Heart left ventricle (tissue), 16 donors: ENCODE results near the gene DYNLL1. TPM values are rescaled to one million over a fixed set of nuclear protein-coding genes. Genes with fewer than 3 reads are reported as not detected.

ENCODE experiments used
- ATAC-seq, 4 donors: fragments of 200-7000 bp; cut with Tn5 transposase; one replicate each; pipeline ENCODE4 v1.9.1; 2020 to 2022; ENCODE audit warnings: moderate library complexity in 4 of 4, mild to moderate bottlenecking in 3 of 4, moderate number of reproducible peaks in 1 of 4
- DNase-seq, 5 donors: peaks; one replicate each; pipeline ENCODE4 v3.0.0-alpha.2; 2020
- H3K27ac ChIP-seq, 12 donors: fragments of 200-600 bp; sonication (generic) in 4 of 12; one replicate each; pipeline versions ENCODE4 v1.5.0 to v1.8.0; 2016 to 2022; ENCODE audit warnings: mild to moderate bottlenecking in 2 of 12
- H3K27me3 ChIP-seq, 9 donors: fragments of 200-600 bp; sonication (generic) in 2 of 9; one replicate each; pipeline versions ENCODE4 v1.5.1 to v1.8.0; 2016 to 2022; ENCODE audit warnings: mild to moderate bottlenecking in 3 of 9
- H3K36me3 ChIP-seq, 9 donors: fragments of 200-600 bp; sonication (generic) in 2 of 9; one replicate each; pipeline versions ENCODE4 v1.5.0 to v1.8.0; 2018 to 2022; ENCODE audit warnings: mild to moderate bottlenecking in 2 of 9
- H3K4me1 ChIP-seq, 12 donors: fragments of 200-600 bp; sonication (generic) in 4 of 12; one replicate each; pipeline versions ENCODE4 v1.5.0 to v1.8.0; 2016 to 2022; ENCODE audit warnings: mild to moderate bottlenecking in 3 of 12
- H3K4me3 ChIP-seq, 12 donors: fragments of 200-600 bp; sonication (generic) in 4 of 12; one replicate each; pipeline versions ENCODE4 v1.5.0 to v1.8.0; 2017 to 2022; ENCODE audit warnings: mild to moderate bottlenecking in 9 of 12, moderate library complexity in 4 of 12
- H3K9me3 ChIP-seq, 12 donors: fragments of 200-600 bp; sonication (generic) in 4 of 12; one replicate each; pipeline versions ENCODE4 v1.5.0 to v1.8.0; 2016 to 2022; ENCODE audit warnings: mild to moderate bottlenecking in 1 of 12
- POLR2A ChIP-seq, 2 donors: fragments of 450-650 bp; IDR thresholded peaks; one replicate each; pipeline ENCODE4 v1.6.1; 2017; ENCODE audit warnings: antibody characterized with exemption in 2 of 2, mild to moderate bottlenecking in 2 of 2, moderate library complexity in 2 of 2
- WGBS, 4 donors: extraction: QIAGEN DNeasy Blood & Tissue Kit in 2 of 4; methylation state at CpG; one replicate each; pipeline versions ENCODE4 v1.1.5 to v1.1.7; 2013 to 2018; 5-methylcytosine and 5-hydroxymethylcytosine counted together
- intact Hi-C, 10 donors: fragments of 100-400 bp; cut with DNase I; formaldehyde crosslinking; loops; one replicate each; pipeline versions ENCODE4 v1.11.1 to v1.14.2; 2022
- polyA plus RNA-seq, 2 donors: library from polyadenylated mRNA; stranded (reverse); fragments of 200-250 nt; gene quantifications; one replicate each; pipeline ENCODE4 v1.2.3, GENCODE V29; 2013
- total RNA-seq, 9 donors: library from RNA; depleted of rRNA in 2 of 9; stranded (reverse); fragments of >200 nt in 2 of 9; fragmentation: NEBNext Ultra II Directional in 3 of 9; extraction: Animal tissue kit (Norgen Biotek cat#: 25700) in 3 of 9; gene quantifications; one replicate each; pipeline versions ENCODE4 v1.1.0 to v1.2.4, GENCODE V29; 2016 to 2023
- TF ChIP-seq, protein P1 (sequence below), 12 donors: fragments of 200-600 bp; sonication (generic) in 4 of 12; IDR thresholded peaks; one replicate each; pipeline versions ENCODE4 v1.5.0 to v1.8.0; 2018 to 2022; ENCODE audit warnings: antibody characterized with exemption in 12 of 12, mild to moderate bottlenecking in 5 of 12
- donor health status: ischemic (EF 13 %, LVEDD 7.1; RV severe dilation, severe dysfunction).
- donor health status: healthy with polysubstance abuse.
- donor health status: DM: no; HTN: yes; CAD: no.
- donor health status: DM: no; HTN: no; CAD: no.
- donor health status: ischemic (EF 25% LVEDD 6.9; RV normal size, moderate dysfunction).
- donor health status: ischemic (EF 25% LVEDD 5.7; RV mildly dilated, moderate dysfunction).
- donor health status: healthy.
- donor health status: DM: yes; HTN: yes; CAD: no.
- donor health status: ischemic (EF 35%, LVEDD 5.7; RV mildly dilated, moderate dysfunction).
- donor health status: nonischemic (EF 11% LVEDD 7.7; RV severe dilation, severe dysfunction).
- donor health status: DM: yes; HTN: yes; CAD: no.
- donor health status: PGD.
- donor health status: ischemic (EF 29% LVEDD 5.4; RV normal size, mild dysfunction).
- donor health status: nonischemic (EF 23%, LVEDD 6.1; RV moderate dilation, normal function).

Gene DYNLL1
- total and polyA plus RNA-seq, 11 donors = 92.2 to 320 (median 148) TPM

DNA sequence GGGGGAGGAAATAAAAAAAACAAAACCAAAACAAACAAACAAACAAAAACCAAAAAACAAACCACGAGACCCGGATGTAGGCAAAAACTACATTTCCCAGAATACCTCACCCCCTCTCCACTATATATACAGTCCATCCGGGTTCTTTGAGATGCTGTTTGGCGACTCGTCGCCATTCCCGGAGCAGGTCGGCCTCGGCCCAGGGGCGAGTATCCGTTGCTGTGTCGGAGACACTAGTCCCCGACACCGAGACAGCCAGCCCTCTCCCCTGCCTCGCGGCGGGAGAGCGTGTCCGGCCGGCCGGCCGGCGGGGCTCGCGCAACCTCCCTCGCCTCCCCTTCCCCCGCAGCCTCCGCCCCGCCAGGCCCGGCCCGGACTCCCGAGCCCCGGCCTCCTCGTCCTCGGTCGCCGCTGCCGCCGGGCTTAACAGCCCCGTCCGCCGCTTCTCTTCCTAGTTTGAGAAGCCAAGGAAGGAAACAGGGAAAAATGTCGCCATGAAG lies 38.3 kb downstream of the DYNLL1 start, which contains the start of gene RNF10:
Gene RNF10, plus strand, starts transcription at position 154 of the 500 bp plus-strand sequence. CDS start 456 bp downstream, outside the sequence.
- peak within 1 kb of the TSS; percentile 94 to 98 (median 96) for H3K27ac ChIP-seq
- H3K27me3 ChIP-seq = no peaks in the 10 kb centered on the region
- DNase-seq (peak; percentile 76 to 88 (median 83)), ATAC-seq (peak; percentile 59 to 83 (median 74))
- TF ChIP-seq, protein P1, sequence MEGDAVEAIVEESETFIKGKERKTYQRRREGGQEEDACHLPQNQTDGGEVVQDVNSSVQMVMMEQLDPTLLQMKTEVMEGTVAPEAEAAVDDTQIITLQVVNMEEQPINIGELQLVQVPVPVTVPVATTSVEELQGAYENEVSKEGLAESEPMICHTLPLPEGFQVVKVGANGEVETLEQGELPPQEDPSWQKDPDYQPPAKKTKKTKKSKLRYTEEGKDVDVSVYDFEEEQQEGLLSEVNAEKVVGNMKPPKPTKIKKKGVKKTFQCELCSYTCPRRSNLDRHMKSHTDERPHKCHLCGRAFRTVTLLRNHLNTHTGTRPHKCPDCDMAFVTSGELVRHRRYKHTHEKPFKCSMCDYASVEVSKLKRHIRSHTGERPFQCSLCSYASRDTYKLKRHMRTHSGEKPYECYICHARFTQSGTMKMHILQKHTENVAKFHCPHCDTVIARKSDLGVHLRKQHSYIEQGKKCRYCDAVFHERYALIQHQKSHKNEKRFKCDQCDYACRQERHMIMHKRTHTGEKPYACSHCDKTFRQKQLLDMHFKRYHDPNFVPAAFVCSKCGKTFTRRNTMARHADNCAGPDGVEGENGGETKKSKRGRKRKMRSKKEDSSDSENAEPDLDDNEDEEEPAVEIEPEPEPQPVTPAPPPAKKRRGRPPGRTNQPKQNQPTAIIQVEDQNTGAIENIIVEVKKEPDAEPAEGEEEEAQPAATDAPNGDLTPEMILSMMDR (IDR thresholded peaks at IDR 0.05) = no peak
- peak; percentile 97 to 98 for TF ChIP-seq POLR2A (IDR thresholded peaks at IDR 0.05)
- H3K4me3 ChIP-seq = peak within 1 kb of the TSS; percentile 68 to 99 (median 94)
- peaks cover 12 to 50% (median 38%) of the 10 kb centered on the region in 12 donors for H3K4me1 ChIP-seq
- intact Hi-C loops = loop anchor here in 2 of 10 donors (2.0 to 5.0 kb wide), 2 partner anchors 21 to 37 kb away; partner anchors contain the start of gene DYNLL1 (in 1 of the 2)
- 0 to 1% (median 1%) methylated on average over 26 to 43 of the region's 43 CpGs for WGBS, 4 donors
- H3K9me3 ChIP-seq = no peaks in the 10 kb centered on the region
- H3K36me3 ChIP-seq = peaks cover 0 to 12% (median 0%) of the 10 kb centered on the region in 9 donors

DNA sequence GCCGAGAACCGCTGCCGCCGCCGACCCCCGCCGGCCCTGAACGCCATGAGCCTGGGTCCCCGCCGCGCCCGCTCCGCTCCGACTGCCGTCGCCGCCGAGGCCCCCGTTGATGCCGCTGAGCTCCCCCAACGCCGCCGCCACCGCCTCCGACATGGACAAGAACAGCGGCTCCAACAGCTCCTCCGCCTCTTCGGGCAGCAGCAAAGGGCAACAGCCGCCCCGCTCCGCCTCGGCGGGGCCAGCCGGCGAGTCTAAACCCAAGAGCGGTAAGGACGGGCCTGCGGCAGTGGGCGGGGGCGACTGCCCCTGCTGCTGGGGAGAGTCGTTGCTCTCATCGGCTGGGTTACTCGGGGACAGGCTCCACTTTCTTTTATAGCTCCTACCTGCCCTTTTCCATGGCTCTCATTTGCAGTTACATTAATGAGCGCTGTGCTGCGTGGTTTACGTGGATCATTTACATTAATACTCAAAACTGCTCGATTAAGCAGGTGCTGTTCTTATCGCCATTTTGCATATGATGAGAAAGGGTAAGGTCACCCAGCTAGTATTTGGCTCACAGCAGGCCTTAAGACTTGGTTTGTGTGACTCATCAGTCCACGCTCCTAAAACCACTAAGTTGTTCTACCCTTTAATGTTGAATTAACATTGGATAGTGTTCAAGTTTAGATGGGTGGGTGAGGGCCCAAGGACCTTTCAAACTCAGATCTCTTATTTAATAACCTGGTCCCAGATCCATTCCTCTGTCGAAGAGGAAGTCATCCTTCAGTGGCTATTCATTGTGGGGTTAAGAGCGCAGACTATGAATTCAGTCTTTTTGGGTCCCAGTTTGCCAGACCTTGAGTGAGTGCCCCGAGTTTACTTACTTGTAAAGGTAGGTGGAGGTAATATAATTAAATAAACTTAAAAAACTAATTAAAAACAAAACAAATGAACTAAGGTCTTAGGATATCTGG lies 39.1 kb downstream of the DYNLL1 start:
- Histone ChIP-seq H3K4me3 (peak overlapping the region; percentile 68 to 99 (median 94)), H3K27ac (peak overlapping the region; percentile 94 to 98 (median 96)), H3K36me3 (peaks cover 0 to 12% (median 0%) of the 10 kb centered on the region in 9 donors), H3K4me1 (peaks cover 20 to 50% (median 45%) of the 10 kb centered on the region in 12 donors), H3K27me3 (no peaks in the 10 kb centered on the region), H3K9me3 (no peaks in the 10 kb centered on the region)
- 1 to 2% (median 1%) methylated on average over 43 to 52 of the region's 52 CpGs for WGBS, 4 donors
- TF ChIP-seq, protein P1 (IDR thresholded peaks at IDR 0.05) = no peak
- TF ChIP-seq POLR2A (IDR thresholded peaks at IDR 0.05) = no peak
- DNase-seq = peak in 4 of 5 donors; percentile 31 to 69 (median 50)
- ATAC-seq = peak in 3 of 4 donors; percentile 10 to 53 (median 48)
- intact Hi-C loops = loop anchor here in 3 of 10 donors (2.0 to 5.0 kb wide), 3 partner anchors 20 to 47 kb away; partner anchors contain the start of genes DYNLL1 (in 2 of the 3) and POP5 (in 1 of the 3)

DNA sequence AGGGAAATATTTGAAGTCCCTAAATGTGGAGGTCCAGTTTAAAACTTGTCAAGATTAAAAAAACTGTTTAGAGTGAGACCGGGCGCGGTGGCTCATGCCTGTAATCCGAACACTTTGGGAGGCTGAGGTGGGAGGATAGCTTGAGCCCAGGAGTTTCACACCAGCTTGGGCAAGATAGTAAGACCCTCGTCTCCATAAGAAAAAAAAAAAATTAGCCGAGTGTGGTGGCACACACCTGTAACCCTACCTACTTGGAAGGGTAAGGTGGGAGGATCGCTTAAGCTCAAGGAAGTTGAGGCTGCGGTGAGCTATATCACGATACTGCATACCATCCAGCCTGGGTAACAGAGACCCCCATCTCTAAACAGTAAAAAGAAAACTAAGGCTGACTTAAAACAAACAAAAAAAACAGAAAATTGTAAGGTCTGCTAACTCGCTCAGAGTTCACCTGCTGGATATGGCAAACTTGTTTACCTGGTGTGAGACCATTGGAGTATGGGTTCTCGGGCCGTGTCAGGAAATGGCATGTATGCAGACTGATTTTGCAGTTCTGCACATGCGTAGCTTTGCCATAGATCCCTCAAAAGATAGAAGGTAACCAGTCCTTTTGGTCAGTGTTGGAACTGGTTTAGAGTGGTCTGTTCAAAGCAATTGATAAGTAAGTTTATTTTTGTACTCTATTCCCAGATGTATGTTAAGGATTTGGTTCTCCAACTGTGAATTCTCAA lies 40.3 kb downstream of the DYNLL1 start:
- ATAC-seq (no peak), DNase-seq (no peak)
- H3K4me1 ChIP-seq = peaks cover 21 to 62% (median 58%) of the 10 kb centered on the region in 12 donors
- 37 to 41% (median 38%) methylated on average over 13 of the region's 13 CpGs for WGBS, 4 donors
- H3K27ac ChIP-seq = peak overlapping the region in 11 of 12 donors; percentile 94 to 98 (median 97)
- peaks cover 0 to 17% (median 0%) of the 10 kb centered on the region in 9 donors for H3K36me3 ChIP-seq
- intact Hi-C loops = loop anchor here in 2 of 10 donors (5.0 kb wide), 2 partner anchors 39 to 46 kb away; partner anchors contain the start of genes DYNLL1 (in 1 of the 2) and POP5 (in 1 of the 2)
- H3K27me3 ChIP-seq = no peaks in the 10 kb centered on the region
- H3K9me3 ChIP-seq = no peaks in the 10 kb centered on the region
- TF ChIP-seq, protein P1 (IDR thresholded peaks at IDR 0.05) = no peak
- H3K4me3 ChIP-seq = peak overlapping the region; percentile 68 to 99 (median 94)
